Glutamatergic neuron (in vitro differentiated cells): Measurements from ENCODE around the gene PPM1D. TPM values are rescaled to one million over a fixed set of nuclear protein-coding genes. Genes with fewer than 3 reads are reported as not detected.

Source experiments
- DNase-seq: peaks from one replicate; pipeline ENCODE4 v3.0.0; 2022
- H3K27ac Mint-ChIP-seq: one replicate; pipeline ENCODE4 v1.8.0; 2020; ENCODE audit warnings: mild to moderate bottlenecking, mixed read lengths, inconsistent platforms; ENCODE audit not compliant: unreplicated experiment
- H3K27me3 Mint-ChIP-seq: one replicate; pipeline ENCODE4 v1.8.0; 2020; ENCODE audit warnings: mild to moderate bottlenecking, moderate library complexity, mixed read lengths, inconsistent platforms; ENCODE audit not compliant: unreplicated experiment
- H3K36me3 Mint-ChIP-seq: one replicate; pipeline ENCODE4 v1.8.0; 2020; ENCODE audit warnings: mild to moderate bottlenecking, mixed read lengths, inconsistent platforms; ENCODE audit not compliant: unreplicated experiment
- H3K4me1 Mint-ChIP-seq: one replicate; pipeline ENCODE4 v1.8.0; 2020; ENCODE audit warnings: mild to moderate bottlenecking, low read depth, mixed read lengths, inconsistent platforms; ENCODE audit not compliant: unreplicated experiment
- H3K4me3 Mint-ChIP-seq: one replicate; pipeline ENCODE4 v1.8.0; 2020; ENCODE audit warnings: mild to moderate bottlenecking, mixed read lengths, inconsistent platforms; ENCODE audit not compliant: unreplicated experiment
- H3K9me3 Mint-ChIP-seq: one replicate; pipeline ENCODE4 v1.8.0; 2020; ENCODE audit warnings: mild to moderate bottlenecking, moderate library complexity, mixed read lengths, inconsistent platforms; ENCODE audit not compliant: unreplicated experiment
- total RNA-seq: library from RNA; stranded (reverse); fragmentation: NEBNext Ultra II Directional; extraction: Animal tissue kit (Norgen Biotek cat#: 25700); gene quantifications from one replicate; pipeline ENCODE4 v1.2.1, GENCODE V29; 2021; ENCODE audit not compliant: unreplicated experiment
- TF ChIP-seq, protein P1 (sequence below): fragments of 200-600 bp; sonication (generic); IDR thresholded peaks from one replicate; pipeline ENCODE4 v1.5.0; 2021; ENCODE audit not compliant: partially characterized antibody, unreplicated experiment

The PPM1D gene
- total RNA-seq, 1 donor from 2014 or later = 19.3 TPM

DNA sequence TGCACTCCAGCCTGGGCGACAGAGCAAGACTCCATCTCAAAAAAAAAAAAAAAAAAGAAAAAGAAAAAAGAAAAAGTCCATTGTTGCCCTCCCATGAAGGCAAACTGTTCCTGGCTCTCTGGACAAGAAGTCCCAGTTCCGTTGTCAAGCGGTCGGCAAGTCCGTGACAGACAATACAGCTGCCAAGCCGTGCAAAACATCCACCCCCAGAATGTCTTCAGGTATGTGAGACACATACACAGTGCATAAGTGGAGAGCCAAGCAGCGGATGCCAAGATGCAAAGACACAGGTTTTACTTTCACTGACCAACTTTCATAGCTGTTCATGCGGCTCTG is 40.4 kb upstream of the PPM1D start:
- no peak overlapping the region for H3K27ac Mint-ChIP-seq
- peaks cover 9% of the 10 kb centered on the region for H3K9me3 Mint-ChIP-seq
- no peak overlapping the region for H3K4me3 Mint-ChIP-seq
- peaks cover 17% of the 10 kb centered on the region for H3K36me3 Mint-ChIP-seq
- TF ChIP-seq, protein P1, sequence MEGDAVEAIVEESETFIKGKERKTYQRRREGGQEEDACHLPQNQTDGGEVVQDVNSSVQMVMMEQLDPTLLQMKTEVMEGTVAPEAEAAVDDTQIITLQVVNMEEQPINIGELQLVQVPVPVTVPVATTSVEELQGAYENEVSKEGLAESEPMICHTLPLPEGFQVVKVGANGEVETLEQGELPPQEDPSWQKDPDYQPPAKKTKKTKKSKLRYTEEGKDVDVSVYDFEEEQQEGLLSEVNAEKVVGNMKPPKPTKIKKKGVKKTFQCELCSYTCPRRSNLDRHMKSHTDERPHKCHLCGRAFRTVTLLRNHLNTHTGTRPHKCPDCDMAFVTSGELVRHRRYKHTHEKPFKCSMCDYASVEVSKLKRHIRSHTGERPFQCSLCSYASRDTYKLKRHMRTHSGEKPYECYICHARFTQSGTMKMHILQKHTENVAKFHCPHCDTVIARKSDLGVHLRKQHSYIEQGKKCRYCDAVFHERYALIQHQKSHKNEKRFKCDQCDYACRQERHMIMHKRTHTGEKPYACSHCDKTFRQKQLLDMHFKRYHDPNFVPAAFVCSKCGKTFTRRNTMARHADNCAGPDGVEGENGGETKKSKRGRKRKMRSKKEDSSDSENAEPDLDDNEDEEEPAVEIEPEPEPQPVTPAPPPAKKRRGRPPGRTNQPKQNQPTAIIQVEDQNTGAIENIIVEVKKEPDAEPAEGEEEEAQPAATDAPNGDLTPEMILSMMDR = no peak
- no peak for DNase-seq
- H3K4me1 Mint-ChIP-seq = no peaks in the 10 kb centered on the region
- H3K27me3 Mint-ChIP-seq = no peaks in the 10 kb centered on the region

DNA sequence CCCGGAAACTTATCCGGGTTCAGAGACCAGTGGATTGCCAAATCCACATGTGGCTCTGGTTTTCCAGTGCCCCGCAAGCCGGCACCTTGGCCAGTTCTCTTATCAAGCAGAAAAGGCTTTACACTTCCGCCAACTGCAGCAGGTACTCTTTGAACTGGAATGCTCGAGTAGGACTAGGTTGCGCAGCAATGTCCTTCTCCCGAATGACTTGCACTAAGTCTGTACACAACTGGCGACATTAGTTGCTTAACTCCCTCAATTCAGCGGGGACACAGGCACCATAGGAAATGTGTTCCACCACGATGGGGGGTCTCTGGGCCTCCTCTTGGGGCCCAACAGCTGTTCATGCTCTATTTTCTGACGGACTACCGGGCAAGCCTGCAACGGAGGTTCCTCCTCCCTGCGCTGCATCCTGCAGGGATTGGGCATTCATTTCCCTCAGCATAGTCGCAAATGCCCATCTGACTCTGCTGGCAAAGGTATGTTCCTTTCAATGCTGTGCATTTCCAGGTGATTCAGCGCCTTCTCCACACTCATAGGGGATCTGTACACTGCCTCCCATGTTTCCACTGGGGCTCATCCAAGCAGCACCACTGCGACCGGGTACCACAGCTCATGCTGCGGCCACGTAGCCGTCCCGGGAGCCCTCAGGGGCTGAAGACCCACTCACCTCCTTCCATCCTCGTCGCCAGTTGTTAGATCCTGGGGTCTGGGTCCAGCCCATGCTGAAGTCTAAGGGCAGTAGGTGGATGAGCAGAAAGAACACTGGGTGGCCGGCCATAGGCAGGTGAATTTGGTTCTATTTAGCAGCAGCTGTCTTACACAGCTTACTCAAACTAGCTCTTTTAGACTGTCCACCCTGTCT is 39.8 kb upstream of the PPM1D start:
- Mint-ChIP-seq H3K27me3 (no peaks in the 10 kb centered on the region), H3K36me3 (peaks cover 17% of the 10 kb centered on the region), H3K27ac (no peak overlapping the region), H3K4me3 (no peak overlapping the region), H3K4me1 (no peaks in the 10 kb centered on the region), H3K9me3 (peaks cover 9% of the 10 kb centered on the region)
- DNase-seq = no peak
- TF ChIP-seq, protein P1 = no peak

DNA sequence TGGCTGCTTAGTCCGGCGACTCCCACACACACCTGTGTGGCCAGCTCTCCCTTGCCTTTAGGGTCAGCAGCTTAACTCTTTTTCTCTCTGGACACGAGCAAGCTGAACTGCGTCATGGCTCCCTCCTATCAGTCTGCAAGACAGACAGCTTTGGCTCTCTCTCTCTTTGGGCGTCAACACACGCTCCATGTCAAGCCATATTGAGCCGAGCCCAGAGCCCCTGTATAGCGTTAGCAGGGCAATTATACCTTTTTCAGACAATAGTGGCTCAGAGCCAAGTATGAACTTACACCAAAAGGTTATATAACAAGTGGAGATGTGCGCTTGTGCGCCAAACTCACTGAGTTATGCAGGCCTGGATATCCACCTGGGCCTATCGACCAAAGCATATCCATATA is 39.1 kb upstream of the PPM1D start:
- Mint-ChIP-seq H3K27me3 (no peaks in the 10 kb centered on the region), H3K4me1 (no peaks in the 10 kb centered on the region), H3K9me3 (peaks cover 9% of the 10 kb centered on the region), H3K36me3 (peaks cover 17% of the 10 kb centered on the region), H3K27ac (no peak overlapping the region), H3K4me3 (no peak overlapping the region)
- no peak for DNase-seq
- TF ChIP-seq, protein P1 = no peak

DNA sequence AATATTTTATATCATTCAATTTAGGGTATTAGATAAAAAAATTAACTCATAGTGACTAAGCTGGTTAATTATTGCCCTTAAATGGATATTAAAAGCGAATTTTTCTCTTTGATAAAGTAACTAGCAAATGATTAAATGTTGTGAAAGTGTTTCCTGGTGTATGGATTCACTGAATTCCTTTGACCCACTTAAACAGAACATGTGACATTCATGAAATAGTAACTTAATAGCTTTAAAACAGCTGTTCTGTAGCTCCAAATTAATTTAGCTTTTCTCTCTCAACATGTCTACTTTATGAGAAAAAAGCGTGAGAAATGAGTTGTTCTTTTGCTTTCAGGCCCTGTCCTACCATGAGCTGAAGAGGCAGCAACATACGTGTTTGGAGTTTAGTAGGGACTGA is 37.6 kb upstream of the PPM1D start:
- Mint-ChIP-seq H3K36me3 (peaks cover 14% of the 10 kb centered on the region), H3K4me1 (no peaks in the 10 kb centered on the region), H3K4me3 (no peak overlapping the region), H3K27ac (no peak overlapping the region), H3K9me3 (peaks cover 4% of the 10 kb centered on the region), H3K27me3 (no peaks in the 10 kb centered on the region)
- DNase-seq = no peak
- TF ChIP-seq, protein P1 = no peak

DNA sequence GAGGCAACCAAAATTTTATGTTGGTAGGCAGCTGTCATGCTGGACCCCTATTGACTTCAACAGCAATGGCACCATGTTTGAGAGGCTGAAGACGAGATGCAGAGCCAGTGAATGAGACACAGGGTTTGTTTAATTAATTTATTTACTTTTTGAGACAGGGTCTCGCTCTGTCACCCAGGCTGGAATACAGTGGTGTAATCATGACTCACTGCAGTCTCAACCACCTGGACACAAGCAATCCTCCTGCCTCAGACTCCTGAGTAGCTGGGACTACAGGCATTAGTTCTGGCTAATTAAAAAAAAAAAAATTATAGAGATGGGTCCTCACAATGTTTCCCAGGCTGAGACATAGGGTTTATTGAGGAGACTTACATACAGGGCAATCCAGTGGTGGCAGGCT is 36.2 kb upstream of the PPM1D start:
- H3K9me3 Mint-ChIP-seq = peaks cover 4% of the 10 kb centered on the region
- H3K4me3 Mint-ChIP-seq = no peak overlapping the region
- H3K4me1 Mint-ChIP-seq = no peaks in the 10 kb centered on the region
- H3K27ac Mint-ChIP-seq = no peak overlapping the region
- TF ChIP-seq, protein P1 = no peak
- H3K27me3 Mint-ChIP-seq = no peaks in the 10 kb centered on the region
- H3K36me3 Mint-ChIP-seq = peaks cover under 1% of the 10 kb centered on the region
- DNase-seq = no peak
